Esophagus muscularis mucosa (tissue), 4 donors: ENCODE data around the gene CTRB1.

ENCODE experiments used
- EP300 ChIP-seq: sonication (generic); formaldehyde crosslinking; IDR thresholded peaks from one replicate; pipeline ENCODE4 v1.6.1; 2017; ENCODE audit warnings: antibody characterized with exemption
- POLR2A ChIP-seq: fragments of 450-650 bp; IDR thresholded peaks from one replicate; pipeline ENCODE4 v1.6.1; 2017; ENCODE audit warnings: antibody characterized with exemption, moderate library complexity, mild to moderate bottlenecking, low read depth
- TF ChIP-seq, protein P1 (sequence below), 3 experiments: fragments of 200-600 bp in 2 of 3; fragments of 450-650 bp in 1 of 3; sonication (generic) in 2 of 3; IDR thresholded peaks; one replicate each; pipeline ENCODE4 v1.5.1; 2017 to 2019; ENCODE audit warnings: antibody characterized with exemption in 3 of 3, mild to moderate bottlenecking in 2 of 3, moderate library complexity in 1 of 3

GRCh38 chr16:75203667-75204409 lies 14.9 kb upstream of the CTRB1 start:
- TF ChIP-seq, protein P1, sequence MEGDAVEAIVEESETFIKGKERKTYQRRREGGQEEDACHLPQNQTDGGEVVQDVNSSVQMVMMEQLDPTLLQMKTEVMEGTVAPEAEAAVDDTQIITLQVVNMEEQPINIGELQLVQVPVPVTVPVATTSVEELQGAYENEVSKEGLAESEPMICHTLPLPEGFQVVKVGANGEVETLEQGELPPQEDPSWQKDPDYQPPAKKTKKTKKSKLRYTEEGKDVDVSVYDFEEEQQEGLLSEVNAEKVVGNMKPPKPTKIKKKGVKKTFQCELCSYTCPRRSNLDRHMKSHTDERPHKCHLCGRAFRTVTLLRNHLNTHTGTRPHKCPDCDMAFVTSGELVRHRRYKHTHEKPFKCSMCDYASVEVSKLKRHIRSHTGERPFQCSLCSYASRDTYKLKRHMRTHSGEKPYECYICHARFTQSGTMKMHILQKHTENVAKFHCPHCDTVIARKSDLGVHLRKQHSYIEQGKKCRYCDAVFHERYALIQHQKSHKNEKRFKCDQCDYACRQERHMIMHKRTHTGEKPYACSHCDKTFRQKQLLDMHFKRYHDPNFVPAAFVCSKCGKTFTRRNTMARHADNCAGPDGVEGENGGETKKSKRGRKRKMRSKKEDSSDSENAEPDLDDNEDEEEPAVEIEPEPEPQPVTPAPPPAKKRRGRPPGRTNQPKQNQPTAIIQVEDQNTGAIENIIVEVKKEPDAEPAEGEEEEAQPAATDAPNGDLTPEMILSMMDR (IDR thresholded peaks at IDR 0.05): no peak
- no peak for TF ChIP-seq POLR2A
- no peak for TF ChIP-seq EP300
